Measurements from ENCODE around the gene SPAG8. TPM values are rescaled to one million over a fixed set of nuclear protein-coding genes. Genes with fewer than 3 reads are reported as not detected.

The SPAG8 gene
- total RNA-seq, 2 experiments from 2014 or later = 1.0 to 1.2 TPM

GRCh38 chr9:35841645-35841900 lies 29.5 kb upstream of the SPAG8 start:
- POLR2A ChIA-PET = interaction anchor here (0.6 kb wide), 1 partner anchor 161 kb away, joined by 4 read pairs; no protein-coding TSS in a partner anchor
- CTCF ChIA-PET = interaction anchor here (0.6 to 1.1 kb wide), 3 partner anchors 15 to 53 kb away, joined by 3 to 4 read pairs (median 3); no protein-coding TSS in a partner anchor

- ChIA-PET POLR2A (interaction anchor here (0.6 kb wide), 1 partner anchor 160 kb away, joined by 4 read pairs; no protein-coding TSS in a partner anchor), CTCF (interaction anchor here (0.8 kb wide), 1 partner anchor 52 kb away, joined by 3 read pairs; no protein-coding TSS in a partner anchor)
Measured at GRCh38 chr9:35840881-35841644, 29.0 kb upstream of the SPAG8 start.

GRCh38 chr9:35839926-35840325 lies 27.9 kb upstream of the SPAG8 start:
- ChIA-PET POLR2A (no interaction called here), CTCF (no interaction called here)

GRCh38 chr9:35836595-35836994 lies 24.5 kb upstream of the SPAG8 start:
- CTCF ChIA-PET = no interaction called here
- POLR2A ChIA-PET = no interaction called here

GRCh38 chr9:35835766-35836165 lies 23.7 kb upstream of the SPAG8 start:
- ChIA-PET CTCF (interaction anchor here (1.0 to 1.1 kb wide), 2 partner anchors 45 to 47 kb away, joined by 3 to 4 read pairs; no protein-coding TSS in a partner anchor), POLR2A (no interaction called here)

- CTCF ChIA-PET = interaction anchor here (1.0 to 1.1 kb wide), 2 partner anchors 45 to 47 kb away, joined by 3 to 4 read pairs; no protein-coding TSS in a partner anchor
- POLR2A ChIA-PET = no interaction called here
Measured at GRCh38 chr9:35835216-35835632, 23.2 kb upstream of the SPAG8 start.

- POLR2A ChIA-PET = no interaction called here
- CTCF ChIA-PET = interaction anchor here (1.1 kb wide), 1 partner anchor 48 kb away, joined by 4 read pairs; no protein-coding TSS in a partner anchor
Measured at GRCh38 chr9:35834260-35835215, 22.5 kb upstream of the SPAG8 start.

- CTCF ChIA-PET = interaction anchor here (1.0 kb wide), 1 partner anchor 42 kb away, joined by 3 read pairs; no protein-coding TSS in a partner anchor
- POLR2A ChIA-PET = no interaction called here
Measured at GRCh38 chr9:35832814-35833213, 20.8 kb upstream of the SPAG8 start.

GRCh38 chr9:35831040-35831439 lies 19.0 kb upstream of the SPAG8 start:
- POLR2A ChIA-PET = no interaction called here
- CTCF ChIA-PET = interaction anchor here (1.5 kb wide), 1 partner anchor 14 kb away, joined by 3 read pairs; no protein-coding TSS in a partner anchor

- ChIA-PET CTCF (no interaction called here), POLR2A (no interaction called here)
Measured at GRCh38 chr9:35829764-35830096, 17.7 kb upstream of the SPAG8 start.

- POLR2A ChIA-PET = interaction anchor here (0.6 to 0.7 kb wide), 4 partner anchors 17 to 117 kb away, joined by 3 to 6 read pairs (median 3); partner anchors contain the start of gene SPAG8
- CTCF ChIA-PET = interaction anchor here (1.4 kb wide), 1 partner anchor 39 kb away, joined by 3 read pairs; no protein-coding TSS in a partner anchor
Measured at GRCh38 chr9:35829084-35829763, 17.2 kb upstream of the SPAG8 start, which contains the start of gene TMEM8B. Gene TMEM8B (plus strand): TSS chr9:35829228. CDS start chr9:35829448, 220 bp downstream.

- ChIA-PET CTCF (interaction anchor here (1.4 kb wide), 1 partner anchor 38 kb away, joined by 3 read pairs; no protein-coding TSS in a partner anchor), POLR2A (interaction anchor here (0.6 to 0.7 kb wide), 4 partner anchors 17 to 116 kb away, joined by 3 to 6 read pairs (median 3); partner anchors contain the start of gene SPAG8)
Measured at GRCh38 chr9:35828716-35829083, 16.6 kb upstream of the SPAG8 start, which contains the start of gene FAM221B. Gene FAM221B (minus strand): TSS chr9:35828732. CDS start chr9:35826161, 2,571 bp downstream.

GRCh38 chr9:35827486-35827885 lies 15.4 kb upstream of the SPAG8 start:
- POLR2A ChIA-PET = no interaction called here
- CTCF ChIA-PET = interaction anchor here (1.6 to 1.8 kb wide), 2 partner anchors 55 to 71 kb away, joined by 7 read pairs; no protein-coding TSS in a partner anchor

- POLR2A ChIA-PET = no interaction called here
- CTCF ChIA-PET = interaction anchor here (0.7 to 2.8 kb wide), 11 partner anchors 10 to 70 kb away, joined by 3 to 14 read pairs (median 4); partner anchors contain the start of gene SPAG8
Measured at GRCh38 chr9:35826071-35826701, 14.1 kb upstream of the SPAG8 start.

GRCh38 chr9:35822926-35823325 lies 10.9 kb upstream of the SPAG8 start:
- POLR2A ChIA-PET = no interaction called here
- CTCF ChIA-PET = interaction anchor here (1.8 kb wide), 1 partner anchor 12 kb away, joined by 5 read pairs; no protein-coding TSS in a partner anchor

GRCh38 chr9:35820076-35820475 lies 8.0 kb upstream of the SPAG8 start:
- ChIA-PET CTCF (no interaction called here), POLR2A (no interaction called here)

- ChIA-PET CTCF (interaction anchor here (1.0 kb wide), 1 partner anchor 62 kb away, joined by 3 read pairs; no protein-coding TSS in a partner anchor), POLR2A (no interaction called here)
Measured at GRCh38 chr9:35818341-35818740, 6.3 kb upstream of the SPAG8 start.

GRCh38 chr9:35816708-35817107 lies 4.6 kb upstream of the SPAG8 start:
- CTCF ChIA-PET = no interaction called here
- POLR2A ChIA-PET = no interaction called here

Measured in activated CD8-positive, alpha-beta memory T cell treated with anti-CD3 and anti-CD28 coated beads for 36 hours (primary cell).